Measurements from ENCODE around the gene FREM2.

The FREM2 gene, protein sequence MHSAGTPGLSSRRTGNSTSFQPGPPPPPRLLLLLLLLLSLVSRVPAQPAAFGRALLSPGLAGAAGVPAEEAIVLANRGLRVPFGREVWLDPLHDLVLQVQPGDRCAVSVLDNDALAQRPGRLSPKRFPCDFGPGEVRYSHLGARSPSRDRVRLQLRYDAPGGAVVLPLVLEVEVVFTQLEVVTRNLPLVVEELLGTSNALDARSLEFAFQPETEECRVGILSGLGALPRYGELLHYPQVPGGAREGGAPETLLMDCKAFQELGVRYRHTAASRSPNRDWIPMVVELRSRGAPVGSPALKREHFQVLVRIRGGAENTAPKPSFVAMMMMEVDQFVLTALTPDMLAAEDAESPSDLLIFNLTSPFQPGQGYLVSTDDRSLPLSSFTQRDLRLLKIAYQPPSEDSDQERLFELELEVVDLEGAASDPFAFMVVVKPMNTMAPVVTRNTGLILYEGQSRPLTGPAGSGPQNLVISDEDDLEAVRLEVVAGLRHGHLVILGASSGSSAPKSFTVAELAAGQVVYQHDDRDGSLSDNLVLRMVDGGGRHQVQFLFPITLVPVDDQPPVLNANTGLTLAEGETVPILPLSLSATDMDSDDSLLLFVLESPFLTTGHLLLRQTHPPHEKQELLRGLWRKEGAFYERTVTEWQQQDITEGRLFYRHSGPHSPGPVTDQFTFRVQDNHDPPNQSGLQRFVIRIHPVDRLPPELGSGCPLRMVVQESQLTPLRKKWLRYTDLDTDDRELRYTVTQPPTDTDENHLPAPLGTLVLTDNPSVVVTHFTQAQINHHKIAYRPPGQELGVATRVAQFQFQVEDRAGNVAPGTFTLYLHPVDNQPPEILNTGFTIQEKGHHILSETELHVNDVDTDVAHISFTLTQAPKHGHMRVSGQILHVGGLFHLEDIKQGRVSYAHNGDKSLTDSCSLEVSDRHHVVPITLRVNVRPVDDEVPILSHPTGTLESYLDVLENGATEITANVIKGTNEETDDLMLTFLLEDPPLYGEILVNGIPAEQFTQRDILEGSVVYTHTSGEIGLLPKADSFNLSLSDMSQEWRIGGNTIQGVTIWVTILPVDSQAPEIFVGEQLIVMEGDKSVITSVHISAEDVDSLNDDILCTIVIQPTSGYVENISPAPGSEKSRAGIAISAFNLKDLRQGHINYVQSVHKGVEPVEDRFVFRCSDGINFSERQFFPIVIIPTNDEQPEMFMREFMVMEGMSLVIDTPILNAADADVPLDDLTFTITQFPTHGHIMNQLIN (N-terminal part only)

DNA sequence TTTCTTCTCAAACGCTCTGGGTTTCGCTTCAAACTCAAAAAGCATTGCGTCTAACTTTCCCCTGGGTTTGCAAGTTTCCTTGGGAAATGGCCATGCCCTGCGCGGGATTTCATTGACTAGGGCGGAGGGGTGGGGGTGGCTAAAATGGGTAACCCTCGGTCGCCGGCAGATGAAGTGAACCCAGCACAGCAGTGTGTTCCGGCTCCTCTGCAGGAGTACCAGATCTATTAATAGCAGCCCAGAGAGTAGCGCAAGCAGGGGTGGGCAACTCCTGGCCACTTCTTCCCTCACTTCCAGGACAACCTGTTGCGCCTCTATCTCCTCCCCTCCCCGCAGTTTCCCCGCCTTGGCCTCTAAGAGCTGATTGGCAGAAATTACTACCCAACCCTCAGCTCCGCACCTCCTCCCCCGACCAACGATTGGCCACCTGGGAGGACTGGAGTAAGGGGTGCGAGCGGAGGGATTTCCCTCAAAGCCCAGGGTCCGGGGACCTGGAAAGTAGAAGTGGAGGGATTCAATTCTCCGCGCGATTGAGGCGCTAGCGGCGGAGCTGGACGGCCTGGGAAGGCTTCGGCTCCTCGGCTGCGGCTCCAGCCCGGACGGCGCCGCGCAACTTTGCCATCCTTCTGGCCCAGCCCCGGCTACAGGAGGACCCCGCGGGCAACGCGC is at the start of gene FREM2:
Gene FREM2 (plus strand): TSS at position 501 of the 669 bp plus-strand sequence. CDS start 268 bp downstream, outside the sequence.
- in situ Hi-C loops (cut with MboI; ENCODE audit: low sequenced_read_pairs), result no loop called here
- Histone ChIP-seq H3K4me3 (peak within 1 kb of the TSS; percentile 45), H3K9me3 (peaks cover 7% of the 10 kb centered on the region), H3K4me1 (peaks cover 13% of the 10 kb centered on the region), H3K27me3 (ENCODE audit: low read depth) (no peaks in the 10 kb centered on the region), H3K36me3 (replicated peaks) (no peaks in the 10 kb centered on the region)
- DNase-seq (ENCODE audit: low spot score in 2 of 2), result peak; percentile 86 to 92

DNA sequence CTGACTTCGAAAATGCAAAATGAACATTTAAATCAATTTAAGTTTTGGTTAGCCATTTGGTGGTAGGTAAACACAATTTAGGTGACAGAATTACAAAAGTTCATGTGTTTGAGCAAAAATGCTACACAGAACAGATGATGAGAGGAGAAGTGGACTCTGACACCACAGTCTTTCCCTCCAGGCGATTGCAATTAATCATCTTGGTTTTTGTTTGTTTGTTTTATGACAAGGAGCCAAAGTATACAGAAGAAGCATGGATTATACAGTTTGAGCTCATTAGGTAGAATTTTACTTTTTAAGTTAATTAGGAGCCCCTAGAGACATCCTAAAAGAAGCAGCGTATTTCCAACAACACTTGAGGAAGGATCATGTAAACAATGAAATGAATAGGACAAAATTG is 49.3 kb upstream of the FREM2 start:
- no peak for DNase-seq (ENCODE audit: low spot score in 2 of 2)
- Histone ChIP-seq H3K9me3 (no peaks in the 10 kb centered on the region), H3K36me3 (replicated peaks) (no peaks in the 10 kb centered on the region), H3K4me1 (peaks cover 5% of the 10 kb centered on the region), H3K27me3 (ENCODE audit: low read depth) (no peaks in the 10 kb centered on the region), H3K4me3 (no peak overlapping the region)
- in situ Hi-C loops (cut with MboI; ENCODE audit: low sequenced_read_pairs), result no loop called here

DNA sequence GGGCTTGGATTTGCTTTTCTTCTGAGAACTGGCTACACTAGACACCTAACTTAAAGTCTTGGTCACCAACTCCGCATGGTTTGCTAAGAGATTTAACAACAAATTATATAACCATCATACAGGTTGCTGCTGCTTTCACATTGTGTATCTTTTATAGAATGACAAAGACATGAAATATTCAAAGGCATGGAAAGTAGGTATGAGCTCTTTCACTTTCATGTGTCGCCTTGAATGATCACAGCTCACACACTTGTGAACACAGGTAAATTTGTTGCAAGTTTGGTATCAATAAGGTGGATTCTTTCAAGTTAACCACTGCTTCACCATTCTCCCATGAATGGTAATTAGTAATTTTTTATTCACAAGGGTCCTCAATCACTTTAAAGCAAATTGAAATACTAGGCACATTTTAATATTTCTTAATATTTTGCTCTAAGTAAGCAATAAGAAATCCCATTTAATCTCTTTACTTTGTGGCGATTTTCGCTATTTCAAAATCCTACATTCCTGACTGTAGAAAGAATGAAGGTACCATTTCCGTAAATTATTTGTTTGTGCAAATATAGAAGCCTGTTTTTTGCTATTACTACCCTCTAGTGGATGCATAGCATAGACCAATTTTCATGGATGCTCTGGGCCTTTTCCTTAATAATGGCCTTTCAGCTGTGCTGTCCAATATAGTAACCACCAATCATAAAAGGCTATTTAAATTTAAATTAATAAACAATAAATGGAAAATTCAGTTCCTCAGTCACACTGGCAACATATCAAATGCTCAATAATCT is 45.5 kb upstream of the FREM2 start:
- DNase-seq (ENCODE audit: low spot score in 2 of 2), result peak in 1 of 2 experiments; percentile 8
- Histone ChIP-seq H3K36me3 (replicated peaks) (no peaks in the 10 kb centered on the region), H3K9me3 (no peaks in the 10 kb centered on the region), H3K4me3 (no peak overlapping the region), H3K27me3 (ENCODE audit: low read depth) (no peaks in the 10 kb centered on the region), H3K4me1 (peaks cover 5% of the 10 kb centered on the region)
- in situ Hi-C loops (cut with MboI; ENCODE audit: low sequenced_read_pairs), result no loop called here

DNA sequence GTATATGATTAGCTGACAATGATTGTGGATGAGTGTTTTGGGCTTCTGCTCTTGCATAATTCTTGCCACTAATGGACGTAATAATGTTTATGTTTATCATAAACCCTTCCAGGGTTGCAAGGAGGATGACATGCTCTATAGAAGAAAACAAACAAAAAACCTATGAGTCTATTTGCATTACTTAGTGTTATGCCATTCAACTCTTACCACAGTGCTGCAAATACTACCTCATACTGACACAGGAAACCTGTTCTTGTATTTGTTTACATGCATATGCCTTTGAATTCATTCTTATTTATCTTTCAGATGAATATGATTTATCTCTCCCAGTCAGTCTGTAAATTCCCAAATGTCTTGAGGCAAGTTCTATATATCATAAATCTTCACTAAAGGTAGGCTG is 39.6 kb upstream of the FREM2 start:
- H3K9me3 ChIP-seq, result no peaks in the 10 kb centered on the region
- no peaks in the 10 kb centered on the region for H3K27me3 ChIP-seq (ENCODE audit: low read depth)
- H3K4me1 ChIP-seq, result peaks cover 11% of the 10 kb centered on the region
- no peak overlapping the region for H3K4me3 ChIP-seq
- no peaks in the 10 kb centered on the region for H3K36me3 ChIP-seq (replicated peaks)
- no peak for DNase-seq (ENCODE audit: low spot score in 2 of 2)
- in situ Hi-C loops (cut with MboI; ENCODE audit: low sequenced_read_pairs), result no loop called here

DNA sequence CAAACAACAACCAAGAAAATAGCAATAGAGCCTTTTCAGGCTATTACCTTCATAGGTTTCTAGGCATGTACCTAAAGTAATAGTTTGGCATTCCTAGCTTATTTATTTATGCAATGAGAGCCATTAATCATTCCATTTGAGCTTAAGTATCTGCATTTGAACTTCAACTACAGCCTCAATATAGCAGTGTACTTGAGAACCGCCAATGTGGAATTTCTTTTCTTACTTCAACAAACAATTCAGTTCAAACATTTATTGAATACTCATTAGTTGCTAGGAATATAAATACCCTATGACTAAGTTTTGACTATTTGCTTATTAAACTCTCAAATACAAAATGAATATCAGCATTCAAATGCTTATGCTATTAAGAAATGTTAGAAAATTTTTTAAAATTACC is 38.0 kb upstream of the FREM2 start:
- Histone ChIP-seq H3K4me3 (no peak overlapping the region), H3K9me3 (no peaks in the 10 kb centered on the region), H3K4me1 (peaks cover 11% of the 10 kb centered on the region), H3K36me3 (replicated peaks) (no peaks in the 10 kb centered on the region), H3K27me3 (ENCODE audit: low read depth) (no peaks in the 10 kb centered on the region)
- in situ Hi-C loops (cut with MboI; ENCODE audit: low sequenced_read_pairs), result no loop called here
- no peak for DNase-seq (ENCODE audit: low spot score in 2 of 2)

DNA sequence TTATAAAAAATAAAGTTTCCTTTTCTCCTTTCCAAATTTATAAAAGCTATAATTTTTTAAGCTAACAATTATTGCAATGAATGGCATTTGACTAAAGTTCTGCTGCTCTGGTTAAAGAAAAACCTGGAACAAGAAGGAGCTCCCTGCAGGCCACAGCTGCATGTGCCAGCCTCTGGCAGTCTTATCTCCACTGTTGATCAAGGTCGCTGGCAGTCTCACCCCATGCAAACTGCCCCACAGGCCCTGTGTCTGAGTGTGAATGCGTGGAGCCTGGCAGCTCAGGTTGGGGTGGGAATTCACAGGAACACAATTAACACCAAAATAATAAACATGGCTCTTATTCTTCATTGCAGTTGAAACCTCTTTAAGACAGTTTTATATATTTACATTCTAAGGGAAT is 30.2 kb upstream of the FREM2 start:
- DNase-seq (ENCODE audit: low spot score in 2 of 2), result no peak
- Histone ChIP-seq H3K4me3 (no peak overlapping the region), H3K4me1 (peaks cover 5% of the 10 kb centered on the region), H3K36me3 (replicated peaks) (no peaks in the 10 kb centered on the region), H3K27me3 (ENCODE audit: low read depth) (no peaks in the 10 kb centered on the region), H3K9me3 (no peaks in the 10 kb centered on the region)
- in situ Hi-C loops (cut with MboI; ENCODE audit: low sequenced_read_pairs), result no loop called here

DNA sequence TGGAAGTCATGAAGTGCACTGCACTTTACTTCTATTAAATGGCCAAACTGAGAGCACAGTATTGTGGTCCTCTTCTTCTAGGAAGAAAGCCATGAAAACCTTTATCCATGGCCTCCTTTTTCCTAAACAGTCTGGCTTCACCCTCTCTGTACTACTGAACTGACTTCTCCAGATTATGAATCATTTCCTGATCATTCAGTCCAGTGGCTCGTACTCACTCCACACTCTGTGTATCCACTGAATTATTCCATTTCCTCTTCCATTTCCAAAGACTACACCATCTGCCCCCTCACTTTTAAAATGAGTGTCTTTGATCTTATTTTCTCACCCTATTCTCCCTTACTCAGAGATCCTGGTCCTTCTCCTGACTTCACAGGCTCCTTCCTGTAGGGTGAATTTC is 29.7 kb upstream of the FREM2 start:
- in situ Hi-C loops (cut with MboI; ENCODE audit: low sequenced_read_pairs), result no loop called here
- Histone ChIP-seq H3K27me3 (ENCODE audit: low read depth) (no peaks in the 10 kb centered on the region), H3K9me3 (no peaks in the 10 kb centered on the region), H3K4me1 (peaks cover 5% of the 10 kb centered on the region), H3K4me3 (no peak overlapping the region), H3K36me3 (replicated peaks) (no peaks in the 10 kb centered on the region)
- no peak for DNase-seq (ENCODE audit: low spot score in 2 of 2)

DNA sequence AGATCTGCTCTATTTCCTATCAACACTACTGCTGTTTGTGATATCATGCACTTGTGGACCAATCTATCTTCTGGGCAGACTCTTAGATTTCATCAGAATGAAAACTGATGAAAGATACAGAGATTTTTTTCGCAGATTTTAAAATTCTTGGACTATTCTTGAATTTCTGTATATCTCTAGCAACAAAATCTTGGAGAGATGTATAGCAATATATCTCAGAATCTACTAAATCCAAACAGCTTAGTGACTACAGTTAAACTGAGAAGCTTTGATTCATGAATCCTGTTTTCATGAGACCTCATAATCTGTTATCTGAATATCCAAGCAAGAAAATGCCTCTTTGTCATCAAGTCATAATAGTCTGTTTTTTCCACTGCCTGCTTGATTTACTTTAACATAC is 28.0 kb upstream of the FREM2 start:
- no peaks in the 10 kb centered on the region for H3K27me3 ChIP-seq (ENCODE audit: low read depth)
- no peak overlapping the region for H3K4me3 ChIP-seq
- H3K36me3 ChIP-seq (replicated peaks), result no peaks in the 10 kb centered on the region
- H3K9me3 ChIP-seq, result no peaks in the 10 kb centered on the region
- in situ Hi-C loops (cut with MboI; ENCODE audit: low sequenced_read_pairs), result no loop called here
- DNase-seq (ENCODE audit: low spot score in 2 of 2), result no peak
- peaks cover 5% of the 10 kb centered on the region for H3K4me1 ChIP-seq

DNA sequence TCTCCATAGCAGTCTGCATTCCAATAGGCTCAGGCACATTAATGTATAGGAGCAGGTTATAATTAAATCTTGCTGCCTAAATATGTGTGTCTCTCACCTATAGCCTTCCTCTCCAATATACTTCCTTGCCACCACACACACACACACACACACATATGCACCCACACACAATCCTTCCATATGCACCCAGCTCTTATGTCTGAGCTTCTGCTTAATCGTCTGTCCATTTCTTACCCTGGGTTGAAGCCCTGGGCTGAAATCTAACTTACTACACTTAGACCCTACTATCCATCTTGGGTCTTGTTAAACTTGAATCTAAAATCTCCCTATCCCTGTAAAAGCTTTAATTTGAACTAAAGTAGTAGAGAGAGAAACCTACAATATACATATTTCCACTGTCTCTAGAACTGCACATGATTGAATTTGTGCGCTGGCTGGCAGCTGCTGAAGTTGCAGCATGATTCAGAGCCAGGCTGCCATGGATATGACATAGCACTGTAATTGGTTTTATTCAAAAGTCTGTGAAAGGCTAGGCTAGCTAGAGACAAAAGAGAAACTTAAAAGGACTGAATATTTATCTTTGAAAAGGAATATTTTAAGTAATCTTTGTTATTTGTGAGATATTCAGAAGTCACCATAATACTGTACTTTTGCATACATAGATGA is 25.7 kb upstream of the FREM2 start:
- Histone ChIP-seq H3K36me3 (replicated peaks) (no peaks in the 10 kb centered on the region), H3K9me3 (no peaks in the 10 kb centered on the region), H3K27me3 (ENCODE audit: low read depth) (no peaks in the 10 kb centered on the region), H3K4me1 (peaks cover 5% of the 10 kb centered on the region), H3K4me3 (no peak overlapping the region)
- in situ Hi-C loops (cut with MboI; ENCODE audit: low sequenced_read_pairs), result no loop called here
- no peak for DNase-seq (ENCODE audit: low spot score in 2 of 2)

DNA sequence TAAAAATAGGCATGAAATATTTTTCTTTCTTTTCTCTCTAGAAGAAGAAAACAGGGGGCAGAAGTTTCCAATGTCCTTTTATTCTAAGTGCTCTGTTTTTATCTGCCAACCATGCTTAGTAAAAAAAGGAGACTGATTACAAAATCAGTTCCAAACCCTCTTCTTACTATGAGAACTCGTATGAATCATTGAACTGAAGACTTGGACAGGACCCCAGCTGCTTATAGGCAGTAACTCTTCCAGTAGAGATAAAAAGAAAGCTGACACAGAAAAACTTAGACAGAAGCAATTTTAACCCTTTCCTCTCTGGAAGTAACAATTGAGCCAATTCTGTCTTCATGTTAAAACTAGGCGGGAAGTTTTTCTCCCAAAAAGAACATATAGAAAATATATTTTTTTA is 24.5 kb upstream of the FREM2 start:
- H3K4me3 ChIP-seq, result no peak overlapping the region
- peaks cover 16% of the 10 kb centered on the region for H3K4me1 ChIP-seq
- no peaks in the 10 kb centered on the region for H3K27me3 ChIP-seq (ENCODE audit: low read depth)
- H3K36me3 ChIP-seq (replicated peaks), result no peaks in the 10 kb centered on the region
- in situ Hi-C loops (cut with MboI; ENCODE audit: low sequenced_read_pairs), result no loop called here
- no peaks in the 10 kb centered on the region for H3K9me3 ChIP-seq
- DNase-seq (ENCODE audit: low spot score in 2 of 2), result no peak

DNA sequence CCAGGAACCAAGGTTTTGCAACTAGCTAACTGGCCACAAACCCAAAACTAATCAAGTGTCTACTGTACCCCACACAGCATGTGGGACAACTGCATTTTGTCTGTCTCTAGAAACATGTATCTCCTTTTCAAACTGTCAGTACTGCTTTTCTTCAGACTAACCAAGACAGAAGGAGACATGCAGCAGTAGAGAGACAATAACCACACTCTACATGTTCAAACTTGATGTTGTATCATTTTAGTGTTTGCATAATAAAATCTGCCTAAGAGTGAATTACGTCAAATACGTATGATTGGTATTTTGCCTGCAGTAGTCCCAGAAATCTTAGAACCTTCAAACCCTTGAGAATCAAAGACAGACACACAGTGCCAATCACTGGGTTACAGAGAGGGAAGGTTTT is 22.0 kb upstream of the FREM2 start:
- no peak overlapping the region for H3K4me3 ChIP-seq
- H3K27me3 ChIP-seq (ENCODE audit: low read depth), result no peaks in the 10 kb centered on the region
- peaks cover 22% of the 10 kb centered on the region for H3K4me1 ChIP-seq
- DNase-seq (ENCODE audit: low spot score in 2 of 2), result no peak
- H3K36me3 ChIP-seq (replicated peaks), result no peaks in the 10 kb centered on the region
- in situ Hi-C loops (cut with MboI; ENCODE audit: low sequenced_read_pairs), result no loop called here
- H3K9me3 ChIP-seq, result no peaks in the 10 kb centered on the region

DNA sequence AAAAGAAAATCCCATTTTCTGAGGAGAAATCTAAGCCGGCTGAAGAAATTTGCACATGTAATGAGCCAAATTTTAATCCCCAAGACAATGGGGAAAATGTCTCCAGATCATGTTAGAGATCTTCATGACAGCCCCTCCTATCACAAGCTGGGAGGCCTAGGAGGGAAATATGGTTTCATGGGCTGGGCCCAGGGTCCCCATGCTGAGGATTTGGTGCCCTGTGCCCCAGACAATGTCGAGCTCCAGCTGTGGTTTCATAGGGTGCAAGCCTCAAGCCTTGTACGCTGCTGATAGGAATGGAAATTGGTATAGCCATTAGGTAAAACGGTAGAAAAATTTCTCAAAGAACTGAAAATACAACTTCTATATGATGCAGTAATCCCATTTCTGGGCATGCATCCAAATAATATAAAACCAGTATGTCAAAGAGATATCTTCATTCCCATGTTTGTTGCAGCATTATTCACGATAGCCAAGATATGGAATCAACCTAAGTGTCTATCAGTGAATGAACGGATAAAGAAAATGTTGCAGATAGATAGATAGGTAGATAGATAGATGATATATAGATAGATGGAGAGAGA is 19.3 kb upstream of the FREM2 start:
- H3K36me3 ChIP-seq (replicated peaks), result no peaks in the 10 kb centered on the region
- no peaks in the 10 kb centered on the region for H3K9me3 ChIP-seq
- no peaks in the 10 kb centered on the region for H3K27me3 ChIP-seq (ENCODE audit: low read depth)
- no peak overlapping the region for H3K4me3 ChIP-seq
- peaks cover 16% of the 10 kb centered on the region for H3K4me1 ChIP-seq
- in situ Hi-C loops (cut with MboI; ENCODE audit: low sequenced_read_pairs), result no loop called here
- peak; percentile 57 to 62 for DNase-seq (ENCODE audit: low spot score in 2 of 2)
